Caco-2 (cell line): ENCODE data around the gene RD3L. TPM values are rescaled to one million over a fixed set of nuclear protein-coding genes. Genes with fewer than 3 reads are reported as not detected.

Experiments
- BruUV-seq: library from RNA; stranded (reverse); fragments of 400-500 nt; replicated peaks from 2 replicates; lab custom pipeline; 2021; lab: Mats Ljungman, UMichigan
- CTCF ChIA-PET: fragments of 300-600 bp; sonication (Branson Sonifier 250); formaldehyde crosslinking; loops from one replicate; lab custom pipeline; 2022; ENCODE audit warnings: antibody characterized with exemption; lab: Charles Lee
- POLR2A ChIA-PET: fragments of 300-600 bp; sonication (Branson Sonifier 250); formaldehyde crosslinking; loops from one replicate; lab custom pipeline; 2022; ENCODE audit warnings: antibody characterized with exemption; lab: Charles Lee
- DNase-seq, 2 experiments: peaks; one replicate each; pipeline versions ENCODE4 v3.0.0 to v3.0.0-alpha.2; 2020 to 2022
- H3K27me3 ChIP-seq: replicated peaks from 2 replicates; pipeline ENCODE4 v1.6.0; 2011; ENCODE audit warnings: low read length; ENCODE audit not compliant: control insufficient read depth, insufficient read depth
- H3K36me3 ChIP-seq: 2 replicates; pipeline ENCODE4 v1.5.1; 2011; ENCODE audit warnings: low read length; ENCODE audit not compliant: control insufficient read depth, insufficient read depth
- H3K4me1 ChIP-seq: fragments of 250-450 bp; sonication (Bioruptor Pico); 2 replicates; pipeline ENCODE4 v1.5.1; 2020; ENCODE audit warnings: mild to moderate bottlenecking
- H3K4me3 ChIP-seq: 2 replicates; pipeline ENCODE4 v1.5.1; 2011; ENCODE audit warnings: low read depth, mild to moderate bottlenecking, control low read depth, low read length
- H3K9me3 ChIP-seq: fragments of 250-450 bp; sonication (Bioruptor Pico); 2 replicates; pipeline ENCODE4 v1.5.1; 2020; ENCODE audit warnings: mild to moderate bottlenecking, moderate library complexity
- H3K27ac Mint-ChIP-seq: one replicate; pipeline ENCODE4 v1.8.0; 2022; ENCODE audit warnings: mixed read lengths; ENCODE audit not compliant: unreplicated experiment
- H3K27me3 Mint-ChIP-seq: one replicate; pipeline ENCODE4 v1.8.0; 2022; ENCODE audit warnings: mixed read lengths; ENCODE audit not compliant: insufficient read depth, unreplicated experiment
- H3K36me3 Mint-ChIP-seq: one replicate; pipeline ENCODE4 v1.8.0; 2022; ENCODE audit warnings: mild to moderate bottlenecking, mixed read lengths; ENCODE audit not compliant: insufficient read depth, unreplicated experiment
- H3K4me1 Mint-ChIP-seq: one replicate; pipeline ENCODE4 v1.8.0; 2022; ENCODE audit warnings: low read depth, mixed read lengths; ENCODE audit not compliant: unreplicated experiment
- H3K4me3 Mint-ChIP-seq: one replicate; pipeline ENCODE4 v1.8.0; 2022; ENCODE audit warnings: mild to moderate bottlenecking, moderate library complexity, mixed read lengths; ENCODE audit not compliant: unreplicated experiment
- H3K9me3 Mint-ChIP-seq: one replicate; pipeline ENCODE4 v1.8.0; 2022; ENCODE audit warnings: mixed read lengths; ENCODE audit not compliant: unreplicated experiment
- intact Hi-C: fragments of 100-400 bp; cut with micrococcal nuclease; formaldehyde crosslinking; loops from one replicate; pipeline ENCODE4 v1.10.0; 2022; ENCODE audit not compliant: unreplicated experiment
- total RNA-seq: library from RNA; stranded (reverse); gene quantifications from 2 replicates; pipeline ENCODE4 v1.2.3, GENCODE V29; 2022
- TF ChIP-seq, protein P1 (sequence below), 2 experiments: fragments of 200-600 bp in 1 of 2; IDR thresholded peaks; 1 replicate in 1 of 2; 2 replicates in 1 of 2; pipeline versions ENCODE4 v1.5.1 to v1.8.0; 2011 to 2022; ENCODE audit warnings: antibody characterized with exemption in 1 of 2, control low read depth in 1 of 2, inconsistent platforms in 1 of 2, low read depth in 1 of 2, low read length in 1 of 2, mild to moderate bottlenecking in 1 of 2, moderate library complexity in 1 of 2; ENCODE audit not compliant: insufficient read depth in 1 of 2, severe bottlenecking in 1 of 2, unreplicated experiment in 1 of 2

RD3L gene
- total RNA-seq, 1 experiment from 2014 or later: not detected

DNA sequence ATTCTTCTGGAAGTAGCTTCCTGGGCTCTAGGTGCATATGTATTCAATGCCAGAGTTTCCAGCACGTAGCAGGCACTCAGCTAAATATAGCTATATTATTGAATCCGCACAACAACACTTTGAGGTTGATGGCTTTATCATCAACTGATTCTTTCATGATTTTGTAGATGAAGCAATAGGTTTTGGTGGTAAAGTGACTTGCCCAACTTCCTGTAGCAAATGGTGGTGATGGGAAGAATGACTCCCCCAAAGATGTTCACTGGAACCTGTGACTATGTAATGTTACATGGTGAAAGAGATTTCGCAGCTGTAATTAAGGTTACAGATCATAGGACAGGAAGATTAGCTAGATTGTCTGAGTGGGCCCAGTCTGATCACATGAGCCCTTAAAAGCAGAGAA lies 10.9 kb downstream of the RD3L start:
- H3K9me3 Mint-ChIP-seq: no peaks in the 10 kb centered on the region
- H3K27me3 Mint-ChIP-seq: no peaks in the 10 kb centered on the region
- no peaks in the 10 kb centered on the region for H3K36me3 Mint-ChIP-seq
- no TSS peak for BruUV-seq
- DNase-seq: no peak
- H3K27me3 ChIP-seq: no peaks in the 10 kb centered on the region
- POLR2A ChIA-PET: interaction anchor here (0.6 kb wide), 1 partner anchor 17 kb away, joined by 4 read pairs; no protein-coding TSS in a partner anchor
- no peaks in the 10 kb centered on the region for H3K36me3 ChIP-seq
- no peak overlapping the region for H3K27ac Mint-ChIP-seq
- H3K4me1 ChIP-seq: peaks cover 17% of the 10 kb centered on the region
- peaks cover 14% of the 10 kb centered on the region for H3K4me1 Mint-ChIP-seq
- TF ChIP-seq, protein P1, sequence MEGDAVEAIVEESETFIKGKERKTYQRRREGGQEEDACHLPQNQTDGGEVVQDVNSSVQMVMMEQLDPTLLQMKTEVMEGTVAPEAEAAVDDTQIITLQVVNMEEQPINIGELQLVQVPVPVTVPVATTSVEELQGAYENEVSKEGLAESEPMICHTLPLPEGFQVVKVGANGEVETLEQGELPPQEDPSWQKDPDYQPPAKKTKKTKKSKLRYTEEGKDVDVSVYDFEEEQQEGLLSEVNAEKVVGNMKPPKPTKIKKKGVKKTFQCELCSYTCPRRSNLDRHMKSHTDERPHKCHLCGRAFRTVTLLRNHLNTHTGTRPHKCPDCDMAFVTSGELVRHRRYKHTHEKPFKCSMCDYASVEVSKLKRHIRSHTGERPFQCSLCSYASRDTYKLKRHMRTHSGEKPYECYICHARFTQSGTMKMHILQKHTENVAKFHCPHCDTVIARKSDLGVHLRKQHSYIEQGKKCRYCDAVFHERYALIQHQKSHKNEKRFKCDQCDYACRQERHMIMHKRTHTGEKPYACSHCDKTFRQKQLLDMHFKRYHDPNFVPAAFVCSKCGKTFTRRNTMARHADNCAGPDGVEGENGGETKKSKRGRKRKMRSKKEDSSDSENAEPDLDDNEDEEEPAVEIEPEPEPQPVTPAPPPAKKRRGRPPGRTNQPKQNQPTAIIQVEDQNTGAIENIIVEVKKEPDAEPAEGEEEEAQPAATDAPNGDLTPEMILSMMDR (IDR thresholded peaks at IDR 0.05; ENCODE audit: insufficient read depth in 1 of 2, low read depth in 1 of 2, low read length in 1 of 2, severe bottlenecking in 1 of 2, unreplicated experiment in 1 of 2): no peak
- no peak overlapping the region for H3K4me3 Mint-ChIP-seq
- H3K9me3 ChIP-seq: no peaks in the 10 kb centered on the region
- CTCF ChIA-PET: no interaction called here
- no peak overlapping the region for H3K4me3 ChIP-seq
- intact Hi-C loops: no loop called here

DNA sequence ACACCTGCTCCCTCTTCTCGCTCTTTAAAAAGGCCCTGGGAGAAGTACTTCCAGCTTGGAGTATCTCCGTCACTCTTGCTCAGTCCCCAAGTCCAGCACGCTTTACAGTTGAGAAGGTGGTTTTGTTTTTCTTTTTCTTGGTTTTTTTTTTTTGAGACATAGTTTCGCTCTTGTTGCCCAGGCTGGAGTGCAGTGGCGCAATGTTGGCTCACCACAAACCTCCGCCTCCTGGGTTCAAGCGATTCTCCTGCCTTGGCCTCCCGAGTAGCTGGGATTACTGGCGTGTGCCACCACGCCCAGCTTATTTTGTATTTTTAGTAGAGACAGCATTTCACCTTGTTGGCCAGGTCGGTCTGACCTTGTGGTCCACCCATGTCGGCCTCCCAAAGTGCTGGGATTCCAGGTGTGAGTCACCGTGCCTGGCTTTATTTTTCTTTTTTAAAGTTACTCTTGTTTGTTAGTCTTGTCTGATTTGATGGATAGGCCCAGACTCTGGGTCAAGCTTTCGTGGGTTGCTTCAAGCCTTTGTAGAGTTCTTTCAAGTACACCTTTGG lies 12.2 kb downstream of the RD3L start:
- Mint-ChIP-seq H3K36me3 (no peaks in the 10 kb centered on the region), H3K27ac (no peak overlapping the region), H3K9me3 (no peaks in the 10 kb centered on the region), H3K4me1 (peaks cover 14% of the 10 kb centered on the region), H3K27me3 (no peaks in the 10 kb centered on the region), H3K4me3 (no peak overlapping the region)
- Histone ChIP-seq H3K9me3 (no peaks in the 10 kb centered on the region), H3K27me3 (no peaks in the 10 kb centered on the region), H3K4me3 (no peak overlapping the region), H3K36me3 (no peaks in the 10 kb centered on the region), H3K4me1 (peaks cover 17% of the 10 kb centered on the region)
- TF ChIP-seq, protein P1 (IDR thresholded peaks at IDR 0.05; ENCODE audit: insufficient read depth in 1 of 2, low read depth in 1 of 2, low read length in 1 of 2, severe bottlenecking in 1 of 2, unreplicated experiment in 1 of 2): no peak
- ChIA-PET CTCF (no interaction called here), POLR2A (no interaction called here)
- BruUV-seq: no TSS peak
- intact Hi-C loops: no loop called here
- no peak for DNase-seq

DNA sequence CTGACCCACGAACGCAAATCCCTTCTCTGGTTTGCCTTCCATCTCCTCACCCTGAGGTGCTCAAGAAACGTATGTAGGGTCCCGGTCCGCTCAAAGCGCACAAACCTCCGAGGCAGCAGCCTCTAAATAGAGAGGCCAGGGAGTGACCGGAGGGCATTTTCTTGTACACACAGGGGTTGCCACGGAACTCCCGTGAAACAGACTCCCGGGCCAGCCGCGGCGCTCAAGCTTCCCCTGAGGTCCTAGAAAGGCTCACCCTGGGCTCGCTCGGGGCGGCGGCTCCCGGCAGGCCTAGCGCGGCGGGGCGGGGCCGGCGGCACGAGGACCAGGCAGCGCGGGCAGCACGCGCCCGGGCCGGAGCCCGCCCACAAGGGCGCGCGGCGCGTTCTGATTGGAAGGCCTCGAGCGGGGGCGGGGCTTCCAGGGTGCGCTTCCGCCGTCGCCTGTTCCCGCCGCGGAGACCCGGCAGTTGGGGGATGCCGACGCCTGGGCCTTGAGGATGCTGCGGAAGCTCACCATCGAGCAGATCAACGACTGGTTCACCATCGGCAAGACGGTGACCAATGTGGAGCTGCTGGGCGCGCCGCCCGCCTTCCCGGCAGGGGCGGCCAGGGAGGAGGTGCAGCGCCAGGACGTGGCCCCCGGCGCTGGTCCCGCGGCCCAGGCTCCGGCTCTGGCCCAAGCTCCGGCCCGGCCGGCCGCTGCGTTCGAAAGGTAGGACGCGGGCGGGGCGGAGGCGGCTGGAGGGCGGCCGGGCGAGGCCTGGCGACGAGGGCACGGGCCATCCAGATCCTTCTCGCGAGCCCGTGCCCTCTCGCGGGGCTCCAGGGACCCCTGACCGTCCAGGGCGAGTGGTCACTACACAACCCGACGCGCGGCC lies 14.1 kb downstream of the RD3L start, which contains the start of gene TDRD9:
Gene TDRD9 (plus strand): TSS at position 446 of the 880 bp plus-strand sequence. CDS start 54 bp downstream, at position 500.
- DNase-seq: no peak
- BruUV-seq: no TSS peak
- no peaks in the 10 kb centered on the region for H3K36me3 ChIP-seq
- TF ChIP-seq, protein P1 (IDR thresholded peaks at IDR 0.05; ENCODE audit: insufficient read depth in 1 of 2, low read depth in 1 of 2, low read length in 1 of 2, severe bottlenecking in 1 of 2, unreplicated experiment in 1 of 2): no peak
- H3K9me3 Mint-ChIP-seq: no peaks in the 10 kb centered on the region
- H3K27me3 ChIP-seq: no peaks in the 10 kb centered on the region
- CTCF ChIA-PET: no interaction called here
- POLR2A ChIA-PET: no interaction called here
- no peak within 1 kb of the TSS for H3K4me3 ChIP-seq
- no peak within 1 kb of the TSS for H3K27ac Mint-ChIP-seq
- no peaks in the 10 kb centered on the region for H3K9me3 ChIP-seq
- H3K4me3 Mint-ChIP-seq: no peak within 1 kb of the TSS
- H3K4me1 ChIP-seq: peaks cover 6% of the 10 kb centered on the region; the same call in 1 of the 2 replicates
- peaks cover under 1% of the 10 kb centered on the region for H3K4me1 Mint-ChIP-seq
- intact Hi-C loops: no loop called here
- no peaks in the 10 kb centered on the region for H3K27me3 Mint-ChIP-seq
- H3K36me3 Mint-ChIP-seq: no peaks in the 10 kb centered on the region
